Colon (tissue), 2 donors: Measurements from ENCODE around the gene PIGM.

Experiments used
- FAIRE-seq: peaks from 2 replicates; lab custom pipeline; 2012; peaks lifted over from hg19 to GRCh38; lab: Jason Lieb, UNC
- donor health status: control.
- donor health status: control.

PIGM gene

DNA sequence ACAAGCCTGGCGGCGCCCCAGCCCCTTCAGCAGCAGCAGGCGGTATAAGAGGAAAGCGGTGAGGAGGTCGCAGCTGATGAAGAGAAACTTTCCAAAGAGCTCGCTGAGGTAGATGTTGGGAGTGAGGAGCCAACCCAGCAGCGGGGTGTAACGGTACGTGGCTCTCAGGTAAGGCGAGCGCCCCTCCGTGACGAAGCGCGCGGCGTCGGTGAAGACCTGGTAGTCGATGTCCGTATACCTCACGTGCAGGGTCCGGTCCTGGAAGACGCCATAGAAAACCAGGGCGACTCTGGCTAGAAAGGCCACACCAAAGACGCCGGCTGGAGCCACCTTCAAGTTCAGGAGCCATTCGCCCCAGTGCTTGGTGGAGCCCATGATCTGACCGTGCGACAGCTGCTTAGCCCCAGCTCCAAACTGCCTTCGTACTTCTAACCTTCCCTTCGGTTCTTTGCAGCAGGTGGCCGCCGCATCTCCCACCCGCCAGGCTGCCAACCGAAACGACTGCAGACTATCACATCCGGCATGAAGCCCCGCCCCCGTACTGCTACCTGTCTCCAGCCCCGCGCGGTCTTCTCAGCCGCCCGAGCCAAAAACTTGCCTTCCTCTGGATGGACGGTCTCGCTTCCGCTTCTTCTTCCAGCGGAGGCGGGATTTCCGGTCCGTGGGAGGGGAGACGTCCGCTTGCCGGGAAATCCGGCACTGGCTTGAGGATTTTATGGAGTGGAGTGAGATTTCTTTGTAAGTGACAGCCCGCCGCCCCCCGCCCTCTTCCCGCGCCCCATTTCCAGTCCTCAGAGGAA is at the start of gene PIGM:
Gene PIGM, minus strand, starts transcription at position 626 of the 800 bp plus-strand sequence. Its CDS starts 251 bp downstream, at position 375.
- FAIRE-seq = peak; percentile 31

DNA sequence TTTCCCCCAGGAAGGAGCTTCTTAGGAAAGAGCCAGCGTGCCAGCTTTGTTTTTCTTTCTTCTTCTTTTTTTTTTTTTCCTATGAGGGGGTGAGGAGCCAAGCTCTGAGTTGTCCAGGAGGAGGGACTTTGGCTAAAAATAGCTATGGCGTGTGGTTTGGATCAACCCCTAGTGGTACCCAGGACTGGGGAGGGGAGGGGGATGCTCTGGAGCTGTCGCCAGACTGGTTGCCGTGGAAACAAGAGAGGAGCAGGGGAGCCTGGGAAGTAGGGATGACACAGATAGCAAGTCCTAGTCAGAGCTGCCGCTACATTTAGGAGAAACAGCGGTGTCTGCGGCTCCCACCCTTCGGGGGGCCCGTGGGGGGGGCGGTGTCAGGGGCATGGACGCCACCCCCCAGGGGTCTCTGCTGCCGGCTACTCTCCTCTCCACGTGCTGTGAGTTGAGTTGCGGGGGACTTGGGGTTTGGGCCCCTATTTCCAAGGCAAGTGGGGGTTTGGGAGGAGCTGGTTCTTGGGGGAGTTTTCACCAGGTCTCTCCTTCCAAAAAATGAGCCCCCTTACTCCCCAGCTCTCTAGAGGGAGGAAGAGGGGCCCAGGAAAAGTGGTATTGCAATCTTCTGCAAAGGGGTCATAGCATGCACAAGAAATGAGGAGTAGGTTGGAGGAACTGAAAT is 49.6 kb upstream of the PIGM start, which contains the start of gene KCNJ9:
Gene KCNJ9, plus strand, starts transcription at position 278 of the 676 bp plus-strand sequence. CDS start 2,493 bp downstream, outside the sequence.
- no peak for FAIRE-seq

DNA sequence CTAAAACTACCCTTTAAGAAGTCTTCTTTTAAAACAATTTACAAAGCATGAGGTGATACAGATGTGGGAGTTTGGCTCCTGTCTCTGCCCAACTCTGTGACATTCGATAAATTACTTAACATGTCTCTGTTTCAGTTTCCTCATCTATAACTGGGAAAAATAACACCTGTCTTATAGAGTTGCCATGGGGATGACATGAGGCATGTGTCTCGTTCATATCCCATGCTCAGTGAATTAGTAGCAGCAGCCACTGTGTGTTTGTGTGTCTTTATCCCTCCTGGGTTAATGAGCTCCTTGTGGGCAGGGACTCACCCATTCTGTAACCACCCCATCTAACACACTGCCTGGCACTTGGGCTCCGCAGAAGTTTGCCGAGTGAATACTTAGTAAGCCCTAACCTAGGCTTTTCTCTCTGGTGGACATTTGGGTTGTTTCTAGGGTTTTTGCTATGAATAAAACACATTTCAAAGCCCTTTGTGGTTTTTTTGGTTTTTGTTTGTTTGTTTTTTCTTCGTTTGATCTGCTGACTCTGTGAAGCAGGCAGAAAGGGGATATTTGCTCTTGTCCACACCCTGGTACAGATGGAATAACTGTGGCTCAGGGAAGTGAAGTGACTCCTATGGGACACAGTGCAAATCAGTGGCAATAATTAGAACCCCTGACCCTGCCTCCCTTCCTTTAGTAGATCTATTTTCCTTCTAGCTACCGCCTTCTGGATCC is 48.8 kb upstream of the PIGM start:
- no peak for FAIRE-seq

DNA sequence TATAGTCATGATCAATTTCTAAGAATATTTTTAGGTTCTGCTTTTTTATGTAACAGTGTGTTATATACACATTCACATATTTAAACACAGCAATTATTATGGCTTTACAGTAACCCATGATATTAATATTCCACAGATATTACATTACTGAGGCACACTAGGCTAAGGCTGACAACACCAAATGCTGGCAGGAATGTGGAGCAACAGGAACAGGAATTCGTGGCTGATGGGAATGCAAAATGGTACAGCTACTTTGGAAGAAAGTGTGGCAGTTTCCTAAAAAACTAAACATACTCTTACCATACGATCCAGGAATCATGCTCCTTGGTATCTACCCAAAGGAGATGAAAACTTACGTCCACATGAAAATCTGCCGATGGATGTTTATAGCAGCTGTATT is 47.7 kb upstream of the PIGM start:
- no peak for FAIRE-seq

DNA sequence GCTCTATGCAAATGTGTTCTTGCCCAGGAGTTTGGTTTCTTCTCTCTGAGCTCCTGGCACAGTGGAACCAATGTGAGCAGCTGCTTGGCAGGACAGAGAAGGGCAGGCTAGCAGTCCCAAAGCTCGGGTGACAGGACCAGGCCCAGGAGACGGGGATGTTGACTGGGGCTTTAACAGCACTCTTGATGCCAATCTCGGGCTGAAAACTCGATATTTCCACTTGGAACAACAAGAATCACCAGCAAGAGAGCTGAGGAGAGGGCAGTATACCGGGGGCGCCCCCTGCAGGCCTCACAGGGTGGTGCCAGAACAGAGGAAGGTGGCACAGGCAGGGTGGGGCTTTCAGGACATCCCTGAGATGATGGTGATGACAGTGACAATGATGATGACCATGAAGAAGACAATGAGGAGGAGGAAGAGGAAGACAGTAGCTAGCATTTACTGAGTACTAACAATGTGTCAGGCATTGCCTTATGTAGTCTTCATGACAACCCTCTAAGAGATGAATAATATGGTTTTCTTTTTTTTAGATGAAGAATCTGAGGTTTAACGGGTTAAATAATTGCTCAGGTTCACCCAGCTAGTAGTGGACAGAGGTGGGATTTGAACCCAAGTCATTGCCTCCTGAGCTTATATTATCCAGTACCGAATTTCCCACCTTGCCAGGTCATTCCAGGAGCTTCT is 46.9 kb upstream of the PIGM start:
- FAIRE-seq = no peak

DNA sequence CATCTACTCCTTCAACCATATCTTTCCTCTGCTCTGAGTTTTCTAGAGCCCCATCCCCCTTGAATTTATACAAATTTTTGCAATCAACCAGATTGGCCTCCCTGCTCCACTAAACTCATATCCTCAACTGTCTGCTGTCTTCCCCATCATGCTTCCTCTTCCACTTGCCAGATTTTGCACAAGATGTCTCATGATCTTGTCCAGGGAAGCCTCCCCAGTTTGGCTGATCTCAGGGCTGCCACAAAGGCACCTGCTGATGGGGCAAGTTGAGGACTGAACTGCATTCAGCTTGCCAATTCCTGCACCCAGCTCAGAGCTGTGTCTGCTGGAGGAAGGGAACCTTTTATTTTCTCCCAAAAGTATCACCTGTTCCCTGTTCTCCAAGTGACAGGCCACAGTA is 45.7 kb upstream of the PIGM start:
- no peak for FAIRE-seq

DNA sequence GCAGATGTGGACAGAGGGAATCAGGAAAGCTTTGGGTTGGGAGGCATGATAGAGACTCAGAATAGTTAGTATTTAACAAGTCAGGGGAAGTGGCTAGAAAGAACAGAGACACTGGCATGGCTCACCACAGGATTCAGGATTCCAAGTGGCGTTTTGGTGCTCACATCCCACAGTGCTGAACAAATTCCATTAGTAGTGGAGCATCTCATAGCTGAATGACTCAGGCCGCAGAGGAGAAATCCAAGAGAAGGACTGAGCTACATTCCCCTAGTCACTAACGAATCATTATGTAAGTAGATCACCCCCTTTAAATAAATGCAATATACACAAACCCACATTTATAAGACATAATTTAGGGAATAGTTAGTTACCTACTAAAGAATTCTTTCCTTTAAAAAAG is 44.5 kb upstream of the PIGM start:
- FAIRE-seq = no peak

DNA sequence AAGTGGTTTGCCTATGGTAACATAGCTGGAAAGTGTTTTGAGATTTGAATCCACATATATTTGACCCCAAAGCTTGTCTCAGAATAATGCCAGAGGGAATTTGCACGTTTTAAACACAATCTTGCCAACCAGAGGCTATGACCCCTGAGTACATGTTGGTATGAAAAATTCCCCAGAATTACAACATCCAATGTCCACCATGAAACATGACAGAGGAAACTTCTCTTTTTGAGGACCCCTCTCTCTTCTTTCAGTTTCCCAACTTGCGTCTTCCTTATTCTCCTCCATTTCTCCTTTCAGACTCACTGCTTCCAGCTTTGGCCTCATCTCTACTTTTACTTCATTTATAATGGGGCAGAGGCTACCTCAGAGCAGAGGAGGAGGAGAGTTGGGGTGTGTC is 44.0 kb upstream of the PIGM start:
- no peak for FAIRE-seq

DNA sequence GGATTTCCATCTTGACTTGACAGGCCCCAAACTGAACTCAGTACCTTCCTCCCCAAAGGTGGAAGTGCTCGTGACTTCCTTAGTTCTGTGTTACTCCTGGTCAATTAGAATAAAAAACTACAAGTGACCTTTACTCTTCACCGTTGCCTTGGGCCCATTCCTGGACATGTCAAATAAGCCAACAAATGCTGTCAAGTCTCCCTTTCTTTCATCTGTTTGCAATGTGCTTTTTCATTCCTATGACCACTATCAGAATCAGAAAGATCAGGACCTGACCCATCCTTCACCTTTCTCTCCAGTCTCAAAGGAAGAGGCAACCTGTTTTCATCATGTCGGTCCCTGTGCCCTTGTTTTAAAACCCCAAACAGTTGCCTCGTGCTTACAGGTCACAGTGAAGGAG is 43.1 kb upstream of the PIGM start:
- FAIRE-seq = no peak

DNA sequence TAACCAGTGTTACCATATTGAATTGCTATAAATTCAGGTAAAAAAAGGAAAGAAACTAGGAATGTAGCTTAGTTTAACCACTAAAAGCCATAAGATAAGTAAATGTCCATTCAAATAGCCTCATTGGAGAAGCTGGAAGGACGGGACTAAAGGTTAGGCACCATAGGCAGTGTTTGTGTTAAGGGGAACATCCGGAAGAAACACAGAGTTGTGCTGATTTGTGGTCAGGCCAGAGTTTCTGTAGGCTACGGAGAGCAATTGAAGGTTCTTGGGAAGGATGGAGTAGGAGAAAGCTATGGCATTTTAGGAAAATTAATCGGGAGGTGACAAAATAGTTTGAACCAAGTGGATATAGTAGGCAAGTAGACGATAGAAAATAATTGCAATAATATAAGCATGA is 39.5 kb upstream of the PIGM start:
- no peak for FAIRE-seq

DNA sequence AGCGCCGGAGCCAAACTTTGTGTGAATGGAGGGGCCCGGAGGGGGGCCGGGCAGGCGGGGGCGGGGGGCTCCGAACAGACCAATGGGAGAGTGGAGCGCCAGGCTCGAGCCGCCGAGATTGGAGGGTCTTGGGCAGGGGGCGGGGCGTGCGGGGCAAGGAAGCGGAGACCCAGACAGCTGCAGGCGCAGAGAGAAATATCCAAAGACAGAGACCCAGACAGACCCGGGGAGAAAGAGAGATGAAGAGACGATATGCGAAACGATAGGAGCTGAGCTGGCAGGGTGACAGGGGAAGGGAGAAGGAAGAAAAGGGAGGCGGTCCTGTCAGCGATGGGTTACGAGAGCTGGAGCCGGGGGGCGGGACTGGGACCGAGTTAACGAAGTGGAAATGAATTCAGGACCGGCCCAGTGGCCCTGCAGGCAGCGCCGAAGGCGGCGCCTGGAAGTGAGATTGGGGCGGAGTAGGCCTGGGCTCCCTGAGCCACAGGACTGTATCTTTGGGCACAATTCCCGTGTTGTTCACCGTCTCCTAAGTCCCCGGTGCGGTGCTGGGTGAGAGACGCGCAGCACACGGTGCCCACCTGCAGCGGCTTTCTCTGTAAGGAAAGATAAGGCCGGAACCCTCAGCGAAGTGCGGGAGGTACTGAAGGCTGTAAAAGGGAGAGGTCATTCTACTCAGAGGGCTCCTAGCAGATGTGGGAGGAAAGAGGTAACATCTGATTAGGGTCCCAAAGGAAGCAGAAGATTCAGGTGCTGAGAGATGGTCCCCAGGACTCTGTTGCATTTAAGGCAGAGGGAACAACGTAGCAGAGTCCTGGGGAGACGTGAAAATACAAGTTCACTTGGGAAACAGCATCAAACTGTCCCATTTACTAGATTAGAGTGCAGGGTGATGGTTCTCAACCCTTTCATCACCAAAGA is 38.7 kb upstream of the PIGM start:
- FAIRE-seq = no peak

DNA sequence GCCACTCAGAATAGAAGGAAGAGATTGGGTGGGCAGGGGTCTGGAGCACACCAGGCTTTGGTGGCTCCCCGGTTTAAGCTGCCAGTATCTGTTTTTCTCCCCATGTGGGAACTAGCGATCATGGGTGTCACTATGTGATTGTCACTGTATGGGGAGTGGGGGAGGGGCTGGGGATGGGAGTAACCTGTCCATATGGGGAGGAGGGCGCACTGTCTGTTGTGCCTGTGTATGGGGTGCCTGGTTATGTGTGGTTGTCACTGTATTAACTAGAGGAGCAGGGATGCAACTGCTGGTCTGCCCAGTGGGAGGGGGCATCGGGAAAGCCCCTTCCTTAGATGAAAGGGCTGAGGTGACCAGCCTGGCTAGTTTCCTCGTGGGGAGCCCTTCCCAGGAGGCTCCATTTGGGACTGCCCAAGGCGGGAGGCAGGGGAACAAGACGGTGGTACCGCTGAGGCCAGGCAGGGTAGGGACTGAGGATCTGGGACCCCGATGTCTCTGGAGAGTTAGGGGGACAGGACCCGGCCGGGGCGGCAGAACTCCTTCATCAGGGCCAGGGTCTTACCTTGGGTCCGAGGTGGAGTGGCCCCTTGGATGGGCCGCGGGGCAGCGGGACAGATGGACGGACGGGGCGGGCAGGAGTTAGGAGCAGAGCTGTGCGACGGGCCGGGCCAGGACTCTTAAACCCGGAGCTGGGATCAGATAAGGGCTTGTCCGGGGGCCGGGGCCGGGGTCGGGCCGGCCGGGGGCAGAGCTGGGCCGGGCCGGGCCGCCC is 37.9 kb upstream of the PIGM start, which contains the start of gene KCNJ10:
Gene KCNJ10, minus strand, starts transcription at position 701 of the 772 bp plus-strand sequence. CDS start 27,628 bp downstream, outside the sequence.
- FAIRE-seq = no peak

DNA sequence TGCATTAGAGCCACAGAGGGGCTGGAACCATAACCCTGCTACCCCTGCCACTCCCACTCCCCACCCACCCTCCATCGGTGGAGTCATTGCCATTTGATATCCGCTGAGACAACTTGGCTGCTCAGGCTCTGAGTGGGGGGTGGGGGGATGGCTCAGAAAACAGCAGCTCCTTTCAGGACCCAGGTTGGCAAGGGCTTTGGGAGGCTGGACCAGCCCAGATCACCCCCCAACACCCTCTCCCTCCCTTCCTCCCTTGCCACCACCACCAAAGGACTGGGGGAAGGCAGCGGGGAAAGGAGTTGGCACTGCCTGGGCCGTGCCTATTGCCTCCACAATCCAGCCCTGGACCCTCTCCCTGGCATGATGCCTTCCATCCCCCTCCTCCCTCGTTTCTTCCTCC is 36.4 kb upstream of the PIGM start:
- no peak for FAIRE-seq

DNA sequence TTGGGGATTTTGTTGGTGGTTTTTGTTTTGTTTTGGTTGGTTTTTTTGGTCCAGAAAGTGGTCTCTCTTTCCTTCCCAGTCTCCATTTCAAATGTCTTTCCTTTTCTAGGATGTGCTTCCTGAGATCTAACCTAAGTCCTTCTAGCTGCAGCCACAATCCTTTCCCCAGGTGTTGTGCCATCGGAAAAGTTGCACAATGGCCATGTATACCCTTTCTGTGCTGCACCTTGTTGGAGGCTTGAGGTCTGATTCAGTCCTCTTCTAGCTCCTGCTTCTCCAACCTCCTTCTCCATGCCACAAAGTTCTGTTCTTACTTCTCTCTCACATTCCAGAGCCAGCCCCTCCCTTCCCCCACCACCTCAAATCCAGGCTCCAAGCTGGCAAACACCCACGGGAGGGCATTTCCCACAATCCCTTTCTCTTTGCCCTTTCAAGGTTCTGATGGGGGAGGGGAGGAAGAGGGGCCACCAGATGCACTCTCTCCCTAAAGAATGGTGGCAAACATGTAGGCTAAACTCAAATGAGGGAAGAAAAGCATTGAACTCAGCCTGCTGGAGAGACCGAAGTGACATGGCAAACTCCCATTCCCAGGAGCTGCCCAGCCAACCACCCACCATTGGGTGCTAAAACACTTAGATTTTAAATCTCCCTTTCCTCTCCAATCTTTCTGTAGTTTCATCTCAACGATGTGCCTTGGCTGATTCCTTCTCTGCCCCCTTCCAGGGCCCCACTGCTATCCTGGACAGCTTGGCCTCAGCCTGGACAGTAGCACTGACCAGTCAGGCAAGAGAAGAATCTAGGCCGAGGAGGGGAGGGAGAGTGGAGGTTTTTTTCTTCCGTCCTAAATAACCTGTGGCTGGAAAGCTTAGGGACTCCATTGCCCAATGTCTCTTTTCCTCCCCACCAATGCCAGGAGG is 35.3 kb upstream of the PIGM start:
- FAIRE-seq = no peak

DNA sequence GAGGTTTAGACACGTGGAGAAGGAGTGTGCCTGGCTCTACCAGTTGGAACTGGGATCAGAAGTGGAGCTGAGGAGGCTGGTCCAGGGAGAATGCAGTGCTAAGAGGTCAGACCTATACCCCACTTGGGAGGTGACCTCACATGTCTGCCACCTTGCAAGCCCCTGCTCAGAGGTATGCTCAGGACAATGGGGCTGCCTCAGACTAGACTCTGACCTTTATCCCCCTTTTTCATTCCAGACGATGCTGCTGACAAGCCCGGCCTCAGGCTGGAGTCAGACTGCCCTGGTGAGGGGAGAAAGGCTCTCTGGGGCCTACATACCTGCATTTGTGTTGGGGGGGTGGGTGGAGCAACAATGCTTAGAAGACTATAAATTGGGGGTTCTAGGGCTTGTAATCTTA is 33.0 kb upstream of the PIGM start:
- FAIRE-seq = no peak

DNA sequence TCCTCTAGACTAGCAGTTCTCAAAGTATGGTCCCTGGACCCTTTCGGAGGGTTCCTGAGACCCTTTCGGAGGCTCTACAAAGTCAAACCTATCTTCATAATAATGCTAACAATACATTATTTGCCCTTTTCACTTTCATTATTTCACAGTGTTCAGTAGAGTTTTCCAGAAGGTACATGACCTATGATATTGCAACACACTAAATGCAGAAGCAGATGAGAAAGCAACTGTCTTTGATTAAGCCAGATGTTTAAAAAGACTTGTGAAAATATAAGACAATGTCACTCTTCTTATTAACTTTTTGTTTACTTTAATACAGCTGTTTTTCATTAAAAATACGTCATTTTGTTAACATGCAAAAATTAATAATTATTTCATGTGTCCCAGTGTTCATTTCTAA is 32.4 kb upstream of the PIGM start:
- no peak for FAIRE-seq

DNA sequence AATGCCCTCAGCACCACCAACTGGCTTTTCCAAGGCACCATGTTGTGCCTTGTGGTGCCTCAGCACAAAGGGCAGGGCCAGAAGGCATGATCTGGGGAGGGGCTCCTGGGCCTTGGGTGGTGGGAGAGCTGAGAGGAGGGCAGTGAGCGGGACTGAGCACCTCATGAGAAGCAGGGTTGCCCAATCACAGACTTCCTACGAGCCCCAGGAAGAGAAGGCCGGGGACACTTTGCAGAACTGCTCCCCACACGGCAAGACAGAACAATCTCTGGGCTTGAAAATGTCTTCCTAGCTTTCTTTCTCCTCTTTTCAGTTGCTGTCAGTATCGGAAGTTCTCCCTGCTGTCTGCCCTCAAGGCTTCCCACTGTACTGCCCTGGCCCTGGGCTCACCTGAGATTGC is 31.4 kb upstream of the PIGM start:
- FAIRE-seq = no peak

DNA sequence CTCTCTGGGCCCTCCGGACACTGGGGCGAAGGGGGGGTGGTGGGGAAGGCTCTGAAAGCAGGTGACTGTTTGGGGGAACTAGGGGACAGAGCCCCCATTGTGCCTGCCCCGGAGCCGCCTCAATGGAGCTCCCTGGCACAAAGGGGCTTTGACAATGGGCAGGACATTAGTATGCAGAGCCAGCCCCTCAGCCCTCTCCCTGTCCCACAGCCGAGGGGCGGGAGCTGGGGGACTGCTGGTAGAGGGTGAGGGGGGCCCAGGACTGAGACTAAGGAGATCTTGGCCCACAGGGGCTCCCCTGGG is 30.4 kb upstream of the PIGM start:
- FAIRE-seq = no peak
